ENCODE measurements around the gene ZDHHC6. TPM values are rescaled to one million over a fixed set of nuclear protein-coding genes. Genes with fewer than 3 reads are reported as not detected.
A peak's percentile ranks its signal among the peaks of the same experiment; 100 is the strongest.

ZDHHC6 gene
- total and polyA plus RNA-seq, 8 donors: 20.0 to 57.1 (median 25.5) TPM

GRCh38 chr10:112393827-112394226 is 52.9 kb downstream of the ZDHHC6 start:
- no peaks in the 10 kb centered on the region for H3K27me3 ChIP-seq
- DNase-seq: no peak
- TF ChIP-seq POLR2A (IDR thresholded peaks at IDR 0.05): no peak
- no peak for TF ChIP-seq EP300 (IDR thresholded peaks at IDR 0.05)
- TF ChIP-seq, protein P1, sequence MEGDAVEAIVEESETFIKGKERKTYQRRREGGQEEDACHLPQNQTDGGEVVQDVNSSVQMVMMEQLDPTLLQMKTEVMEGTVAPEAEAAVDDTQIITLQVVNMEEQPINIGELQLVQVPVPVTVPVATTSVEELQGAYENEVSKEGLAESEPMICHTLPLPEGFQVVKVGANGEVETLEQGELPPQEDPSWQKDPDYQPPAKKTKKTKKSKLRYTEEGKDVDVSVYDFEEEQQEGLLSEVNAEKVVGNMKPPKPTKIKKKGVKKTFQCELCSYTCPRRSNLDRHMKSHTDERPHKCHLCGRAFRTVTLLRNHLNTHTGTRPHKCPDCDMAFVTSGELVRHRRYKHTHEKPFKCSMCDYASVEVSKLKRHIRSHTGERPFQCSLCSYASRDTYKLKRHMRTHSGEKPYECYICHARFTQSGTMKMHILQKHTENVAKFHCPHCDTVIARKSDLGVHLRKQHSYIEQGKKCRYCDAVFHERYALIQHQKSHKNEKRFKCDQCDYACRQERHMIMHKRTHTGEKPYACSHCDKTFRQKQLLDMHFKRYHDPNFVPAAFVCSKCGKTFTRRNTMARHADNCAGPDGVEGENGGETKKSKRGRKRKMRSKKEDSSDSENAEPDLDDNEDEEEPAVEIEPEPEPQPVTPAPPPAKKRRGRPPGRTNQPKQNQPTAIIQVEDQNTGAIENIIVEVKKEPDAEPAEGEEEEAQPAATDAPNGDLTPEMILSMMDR (IDR thresholded peaks at IDR 0.05): no peak
- TF ChIP-seq POLR2AphosphoS5 (IDR thresholded peaks at IDR 0.05): no peak
- 60 to 78% (median 69%) methylated on average over 2 of the region's 2 CpGs for WGBS, 5 donors
- H3K4me1 ChIP-seq: peaks cover 14 to 56% (median 30%) of the 10 kb centered on the region in 4 donors
- no peaks in the 10 kb centered on the region for H3K9me3 ChIP-seq
- H3K36me3 ChIP-seq: peaks cover 14 to 35% (median 27%) of the 10 kb centered on the region in 4 donors
- intact Hi-C loops (cut with DNase I; ENCODE audit: low total_unique reads): no loop called here
- peak overlapping the region in 3 of 5 donors; percentile 30 to 78 (median 50) for H3K27ac ChIP-seq
- H3K4me3 ChIP-seq: no peak overlapping the region

GRCh38 chr10:112393341-112393740 is 53.4 kb downstream of the ZDHHC6 start:
- peaks cover 14 to 61% (median 30%) of the 10 kb centered on the region in 4 donors for H3K4me1 ChIP-seq
- TF ChIP-seq EP300 (IDR thresholded peaks at IDR 0.05): no peak
- no peak for TF ChIP-seq POLR2AphosphoS5 (IDR thresholded peaks at IDR 0.05)
- TF ChIP-seq POLR2A (IDR thresholded peaks at IDR 0.05): no peak
- TF ChIP-seq, protein P1 (IDR thresholded peaks at IDR 0.05): no peak
- peaks cover 14 to 31% (median 22%) of the 10 kb centered on the region in 4 donors for H3K36me3 ChIP-seq
- intact Hi-C loops (cut with DNase I; ENCODE audit: low total_unique reads): no loop called here
- no peaks in the 10 kb centered on the region for H3K27me3 ChIP-seq
- DNase-seq: peak in 1 of 2 donors; percentile 41
- 30 to 67% (median 52%) methylated on average over 1 of the region's 1 CpG for WGBS, 5 donors
- no peaks in the 10 kb centered on the region for H3K9me3 ChIP-seq
- peak overlapping the region in 2 of 5 donors; percentile 5 to 78 for H3K27ac ChIP-seq
- H3K4me3 ChIP-seq: no peak overlapping the region

DNA sequence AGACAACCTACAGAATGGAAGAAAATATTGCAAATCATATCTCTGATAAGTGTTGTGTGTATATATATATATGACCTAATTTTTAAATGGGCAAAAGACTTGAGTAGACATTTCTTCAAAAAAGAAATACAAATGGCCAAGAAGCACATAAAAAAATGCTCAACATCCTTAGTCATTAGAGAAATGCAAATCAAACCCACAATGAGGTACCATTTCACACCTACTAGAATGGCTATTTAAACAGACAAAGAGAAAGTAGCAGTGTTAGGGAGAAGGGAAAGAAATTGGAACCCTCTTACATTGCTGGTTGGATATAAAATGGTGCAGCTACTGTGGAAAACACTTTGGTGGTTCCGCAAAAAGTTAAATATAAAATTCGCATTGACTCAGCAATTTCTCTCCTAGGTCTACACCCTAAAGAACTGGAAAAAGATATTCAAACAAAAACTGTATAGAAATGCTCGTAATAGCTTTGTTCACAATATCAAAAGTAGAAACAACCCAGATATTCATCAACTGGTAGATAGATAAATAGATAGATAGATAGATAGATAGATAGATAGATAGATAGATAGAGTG is 56.5 kb downstream of the ZDHHC6 start:
- TF ChIP-seq POLR2AphosphoS5 (IDR thresholded peaks at IDR 0.05): no peak
- TF ChIP-seq, protein P1 (IDR thresholded peaks at IDR 0.05): no peak
- no peak for TF ChIP-seq POLR2A (IDR thresholded peaks at IDR 0.05)
- TF ChIP-seq EP300 (IDR thresholded peaks at IDR 0.05): no peak

DNA sequence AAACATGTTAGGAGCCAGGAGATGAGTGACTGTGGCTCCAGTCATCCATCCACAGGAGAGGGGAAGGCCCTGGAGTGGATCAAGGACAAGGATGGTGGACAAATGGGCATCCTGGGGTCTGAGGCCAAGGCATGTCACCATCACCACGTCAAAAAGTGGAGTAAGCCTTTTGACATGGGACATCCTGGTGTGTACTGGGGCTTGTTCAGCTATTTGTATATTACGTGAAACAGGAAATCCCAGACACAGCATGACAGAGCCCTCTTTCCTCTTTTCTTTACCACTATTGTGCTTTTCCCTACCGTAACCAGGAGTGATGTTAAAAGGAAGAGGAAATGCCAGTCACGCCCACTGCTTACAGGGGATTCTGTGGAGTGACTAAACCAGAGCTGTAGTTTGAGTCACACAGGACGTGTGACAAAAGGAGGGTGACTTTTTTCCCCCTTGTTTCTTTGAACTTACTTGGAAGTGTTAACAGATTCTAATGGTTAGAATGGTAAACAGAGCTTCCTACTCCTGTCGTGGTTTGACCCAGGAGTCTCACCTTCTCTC is 57.4 kb downstream of the ZDHHC6 start:
- Histone ChIP-seq H3K4me1 (peaks cover 13 to 57% (median 29%) of the 10 kb centered on the region in 4 donors), H3K27ac (peak overlapping the region; percentile 53 to 78 (median 64)), H3K27me3 (no peaks in the 10 kb centered on the region), H3K4me3 (no peak overlapping the region), H3K36me3 (no peaks in the 10 kb centered on the region), H3K9me3 (no peaks in the 10 kb centered on the region)
- TF ChIP-seq POLR2A (IDR thresholded peaks at IDR 0.05) (no peak), POLR2AphosphoS5 (IDR thresholded peaks at IDR 0.05) (peak in 1 of 3 donors; percentile 67), EP300 (IDR thresholded peaks at IDR 0.05) (no peak)
- TF ChIP-seq, protein P1 (IDR thresholded peaks at IDR 0.05): no peak
- intact Hi-C loops (cut with DNase I; ENCODE audit: low total_unique reads): no loop called here
- 22 to 48% (median 36%) methylated on average over 6 of the region's 6 CpGs for WGBS, 5 donors
- DNase-seq: peak; percentile 41 to 78

More for the DNA sequence above, 56.5 kb downstream of the ZDHHC6 start:
- Histone ChIP-seq H3K36me3 (peaks cover 0 to 5% (median 2%) of the 10 kb centered on the region in 4 donors), H3K4me1 (peaks cover 14 to 63% (median 30%) of the 10 kb centered on the region in 4 donors), H3K27me3 (no peaks in the 10 kb centered on the region), H3K4me3 (no peak overlapping the region), H3K9me3 (no peaks in the 10 kb centered on the region), H3K27ac (peak overlapping the region in 3 of 5 donors; percentile 53 to 78 (median 64))
- DNase-seq: no peak
- intact Hi-C loops (cut with DNase I; ENCODE audit: low total_unique reads): no loop called here
- WGBS, 5 donors: 95 to 98% (median 96%) methylated on average over 3 of the region's 3 CpGs
